A549 (cell line): ENCODE results near the gene NHLH1. TPM values are rescaled to one million over a fixed set of nuclear protein-coding genes. Genes with fewer than 3 reads are reported as not detected.

Experiments used
- ATAC-seq, 2 experiments: fragments of 200-7000 bp in 1 of 2; fragments of >200 bp in 1 of 2; cut with Nextera tagmentation in 1 of 2; cut with Tn5 transposase in 1 of 2; 3 replicates each; pipeline versions ENCODE4 v1.8.0 to v1.9.1; 2018 to 2020; ENCODE audit warnings: mild to moderate bottlenecking in 1 of 2, moderate library complexity in 1 of 2
- CTCF ChIA-PET: fragments of 300-600 bp; sonication (Branson Sonifier 250); formaldehyde crosslinking; extraction: SDS; loops from one replicate; lab custom pipeline; 2021; ENCODE audit warnings: antibody characterized with exemption, inconsistent platforms; lab: Yijun Ruan, JAX
- POLR2A ChIA-PET: fragments of 350-600 bp; formaldehyde crosslinking; extraction: SDS; loops from one replicate; lab custom pipeline; 2021; ENCODE audit warnings: antibody characterized with exemption, inconsistent platforms; lab: Yijun Ruan, JAX
- DNase-seq, 2 experiments: peaks; one replicate each; pipeline versions ENCODE4 v3.0.0 to v3.0.0-alpha.2; 2011 to 2016; ENCODE audit warnings: low read depth in 1 of 2, low spot score in 1 of 2
- FAIRE-seq: peaks from 2 replicates; lab custom pipeline; 2011; peaks lifted over from hg19 to GRCh38; lab: Jason Lieb, UNC
- H3K27ac ChIP-seq, 2 experiments: fragments of >200 bp; sonication (Bioruptor Twin); formaldehyde crosslinking; 3 replicates each; pipeline ENCODE4 v1.5.1; 2016 to 2017
- H3K4me1 ChIP-seq: fragments of >200 bp; sonication (Bioruptor Twin); formaldehyde crosslinking; 3 replicates; pipeline ENCODE4 v1.6.1; 2016
- H3K4me2 ChIP-seq: fragments of >200 bp; sonication (Bioruptor Twin); formaldehyde crosslinking; 3 replicates; pipeline ENCODE4 v1.6.1; 2016
- H3K4me3 ChIP-seq: fragments of >200 bp; sonication (Bioruptor Twin); formaldehyde crosslinking; 3 replicates; pipeline ENCODE4 v1.5.1; 2016
- H3K9me3 ChIP-seq: fragments of >200 bp; sonication (Bioruptor Twin); formaldehyde crosslinking; 3 replicates; pipeline ENCODE4 v1.6.1; 2016
- BHLHE40 ChIP-seq: IDR thresholded peaks from 2 replicates; pipeline ENCODE4 v1.6.1; 2012; ENCODE audit warnings: low read depth, low read length, inconsistent platforms
- CHD2 ChIP-seq: fragments of 150-350 bp; IDR thresholded peaks from 2 replicates; pipeline ENCODE4 v1.6.1; 2014; ENCODE audit warnings: low read length; ENCODE audit not compliant: partially characterized antibody
- EHF ChIP-seq: fragments of 250-450 bp; sonication (Bioruptor Pico); IDR thresholded peaks from 2 replicates; pipeline ENCODE4 v1.5.0; 2020; ENCODE audit warnings: mild to moderate bottlenecking
- JUN ChIP-seq, 2 experiments: fragments of >200 bp; sonication (Bioruptor Twin); formaldehyde crosslinking; IDR thresholded peaks; 2 replicates in 1 of 2; 3 replicates in 1 of 2; pipeline ENCODE4 v1.6.1; 2016 to 2017
- JUNB ChIP-seq: fragments of >200 bp; sonication (Bioruptor Twin); formaldehyde crosslinking; IDR thresholded peaks from 2 replicates; pipeline ENCODE4 v1.6.1; 2016
- KDM5A ChIP-seq: fragments of 200-600 bp; sonication (generic); IDR thresholded peaks from 2 replicates; pipeline ENCODE4 v1.6.1; 2016; ENCODE audit warnings: antibody characterized with exemption, mild to moderate bottlenecking
- PHF8 ChIP-seq: fragments of 200-600 bp; sonication (generic); IDR thresholded peaks from 2 replicates; pipeline ENCODE4 v1.6.1; 2016; ENCODE audit warnings: low read depth, mild to moderate bottlenecking, antibody characterized with exemption, moderate library complexity, borderline replicate concordance
- RNF2 ChIP-seq: fragments of 200-600 bp; sonication (generic); IDR thresholded peaks from 2 replicates; pipeline ENCODE4 v1.6.1; 2016; ENCODE audit warnings: low read depth, mild to moderate bottlenecking, antibody characterized with exemption, moderate library complexity, borderline replicate concordance
- SMC3 ChIP-seq: fragments of >200 bp; sonication (Bioruptor Twin); formaldehyde crosslinking; IDR thresholded peaks from 3 replicates; pipeline ENCODE4 v1.6.1; 2018; ENCODE audit warnings: inconsistent platforms
- TFCP2L1 ChIP-seq: fragments of 250-450 bp; sonication (Bioruptor Pico); IDR thresholded peaks from 2 replicates; pipeline ENCODE4 v1.5.0; 2021; ENCODE audit warnings: mild to moderate bottlenecking
- TP53 ChIP-seq: fragments of 250-450 bp; sonication (Bioruptor Pico); IDR thresholded peaks from 2 replicates; pipeline ENCODE4 v1.5.0; 2021; ENCODE audit warnings: mild to moderate bottlenecking, moderate library complexity
- ZFP36 ChIP-seq: fragments of 450-650 bp; IDR thresholded peaks from 2 replicates; pipeline ENCODE4 v1.6.1; 2014; ENCODE audit warnings: borderline replicate concordance; ENCODE audit not compliant: partially characterized antibody
- ZNF302 ChIP-seq: fragments of 250-450 bp; sonication (Bioruptor Pico); IDR thresholded peaks from 2 replicates; pipeline ENCODE4 v1.9.0; 2021; ENCODE audit warnings: inconsistent platforms, mild to moderate bottlenecking, moderate library complexity
- ZSCAN20 ChIP-seq: fragments of 250-450 bp; sonication (Bioruptor Pico); IDR thresholded peaks from 2 replicates; pipeline ENCODE4 v1.8.0; 2022; ENCODE audit warnings: mild to moderate bottlenecking, moderate library complexity
- WGBS: methylation state at CpG from one replicate; pipeline ENCODE4 v1.1.6; 2017; ENCODE audit errors: missing lambda C conversion rate; 5-methylcytosine and 5-hydroxymethylcytosine counted together
- polyA plus RNA-seq, 4 experiments: library from polyadenylated mRNA; depleted of rRNA in 3 of 4; stranded (reverse); fragments of >200 nt; fragmentation: RNase III in 1 of 4; extraction: RNeasy Plus Mini Kit Qiagen cat#74134 plus additional on column Dnase treatment in 1 of 4; gene quantifications; 2 replicates in 3 of 4; 3 replicates in 1 of 4; pipeline ENCODE4 v1.2.3, GENCODE V29; 2011 to 2017
- TF ChIP-seq, protein P1 (sequence below): fragments of 450-650 bp; IDR thresholded peaks from 2 replicates; pipeline ENCODE4 v1.6.1; 2014; ENCODE audit warnings: antibody characterized with exemption
- TF ChIP-seq, protein P2 (sequence below): fragments of 200-600 bp; sonication (generic); IDR thresholded peaks from 2 replicates; pipeline ENCODE4 v1.6.1; 2016; ENCODE audit warnings: antibody characterized with exemption, mild to moderate bottlenecking, moderate library complexity
- TF ChIP-seq, protein P3 (sequence below): IDR thresholded peaks from 2 replicates; pipeline ENCODE4 v1.6.1; 2012

The NHLH1 gene
- polyA plus RNA-seq, 2 of the 4 experiments (the other 2 are of a cell fraction): 0.34 to 0.63 TPM

DNA sequence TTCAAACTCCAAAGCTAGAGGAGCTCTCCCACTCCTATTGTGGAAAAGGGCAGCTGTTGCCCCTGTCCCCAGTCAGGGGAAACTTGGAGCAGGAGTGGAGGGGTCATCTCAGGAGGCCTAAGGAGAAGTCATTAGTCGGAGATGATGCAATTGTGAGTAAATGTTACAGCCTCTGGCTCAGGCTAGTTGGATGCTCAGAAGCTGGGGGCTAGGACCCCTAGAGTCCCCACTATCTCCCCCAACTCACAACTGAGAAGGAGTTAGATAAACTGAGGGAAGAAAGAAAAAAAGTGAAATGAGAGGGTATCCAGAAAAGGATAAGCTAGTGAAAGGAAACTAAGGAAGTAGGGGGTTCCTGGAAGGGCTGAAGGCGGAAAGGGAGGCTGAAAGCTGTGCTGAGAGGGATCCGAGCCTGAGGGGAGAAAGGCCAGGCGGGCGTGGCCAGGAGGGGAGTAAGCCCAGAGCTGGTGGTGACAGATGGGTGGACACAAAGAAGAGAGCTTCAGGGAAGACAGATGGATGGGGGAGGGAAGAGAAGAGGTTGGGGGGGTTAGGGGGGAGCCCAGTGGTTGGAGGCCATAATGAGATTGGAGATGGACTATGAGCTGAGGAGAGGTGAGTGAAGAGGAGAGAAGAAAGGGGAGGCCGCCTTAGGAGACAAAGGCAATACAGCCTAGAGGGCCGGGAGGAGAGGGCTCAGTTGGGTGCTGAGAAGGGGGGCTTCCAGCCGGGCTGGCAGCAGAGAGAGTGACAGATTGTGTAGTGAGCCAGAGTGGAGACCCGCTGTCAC, 4.5 kb upstream of the NHLH1 start:
- WGBS: 88% methylated on average over 9 of the region's 9 CpGs
- no peak overlapping the region for H3K4me3 ChIP-seq
- POLR2A ChIA-PET: interaction anchor here (0.6 kb wide), 1 partner anchor 16 kb away, joined by 4 read pairs; no protein-coding TSS in a partner anchor
- H3K4me1 ChIP-seq: peaks cover 10% of the 10 kb centered on the region; the same call in 2 of the 3 replicates
- CTCF ChIA-PET: interaction anchor here (0.6 to 7.8 kb wide), 7 partner anchors 7 to 232 kb away, joined by 3 to 76 read pairs (median 4); no protein-coding TSS in a partner anchor
- no peaks in the 10 kb centered on the region for H3K9me3 ChIP-seq
- no peak for FAIRE-seq
- no peak overlapping the region for H3K4me2 ChIP-seq
- DNase-seq: no peak
- no peak for ATAC-seq
- peak overlapping the region; percentile 42 to 65 for H3K27ac ChIP-seq
- TF ChIP-seq KDM5A: no peak
- TF ChIP-seq, protein P1, sequence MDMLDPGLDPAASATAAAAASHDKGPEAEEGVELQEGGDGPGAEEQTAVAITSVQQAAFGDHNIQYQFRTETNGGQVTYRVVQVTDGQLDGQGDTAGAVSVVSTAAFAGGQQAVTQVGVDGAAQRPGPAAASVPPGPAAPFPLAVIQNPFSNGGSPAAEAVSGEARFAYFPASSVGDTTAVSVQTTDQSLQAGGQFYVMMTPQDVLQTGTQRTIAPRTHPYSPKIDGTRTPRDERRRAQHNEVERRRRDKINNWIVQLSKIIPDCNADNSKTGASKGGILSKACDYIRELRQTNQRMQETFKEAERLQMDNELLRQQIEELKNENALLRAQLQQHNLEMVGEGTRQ: no peak
- no peak for TF ChIP-seq ZNF302 (CRISPR knock-in tag)
- no peak for TF ChIP-seq TP53 (CRISPR knock-in tag)
- TF ChIP-seq ZSCAN20: no peak
- no peak for TF ChIP-seq SMC3
- no peak for TF ChIP-seq EHF (CRISPR knock-in tag)
- TF ChIP-seq, protein P2, sequence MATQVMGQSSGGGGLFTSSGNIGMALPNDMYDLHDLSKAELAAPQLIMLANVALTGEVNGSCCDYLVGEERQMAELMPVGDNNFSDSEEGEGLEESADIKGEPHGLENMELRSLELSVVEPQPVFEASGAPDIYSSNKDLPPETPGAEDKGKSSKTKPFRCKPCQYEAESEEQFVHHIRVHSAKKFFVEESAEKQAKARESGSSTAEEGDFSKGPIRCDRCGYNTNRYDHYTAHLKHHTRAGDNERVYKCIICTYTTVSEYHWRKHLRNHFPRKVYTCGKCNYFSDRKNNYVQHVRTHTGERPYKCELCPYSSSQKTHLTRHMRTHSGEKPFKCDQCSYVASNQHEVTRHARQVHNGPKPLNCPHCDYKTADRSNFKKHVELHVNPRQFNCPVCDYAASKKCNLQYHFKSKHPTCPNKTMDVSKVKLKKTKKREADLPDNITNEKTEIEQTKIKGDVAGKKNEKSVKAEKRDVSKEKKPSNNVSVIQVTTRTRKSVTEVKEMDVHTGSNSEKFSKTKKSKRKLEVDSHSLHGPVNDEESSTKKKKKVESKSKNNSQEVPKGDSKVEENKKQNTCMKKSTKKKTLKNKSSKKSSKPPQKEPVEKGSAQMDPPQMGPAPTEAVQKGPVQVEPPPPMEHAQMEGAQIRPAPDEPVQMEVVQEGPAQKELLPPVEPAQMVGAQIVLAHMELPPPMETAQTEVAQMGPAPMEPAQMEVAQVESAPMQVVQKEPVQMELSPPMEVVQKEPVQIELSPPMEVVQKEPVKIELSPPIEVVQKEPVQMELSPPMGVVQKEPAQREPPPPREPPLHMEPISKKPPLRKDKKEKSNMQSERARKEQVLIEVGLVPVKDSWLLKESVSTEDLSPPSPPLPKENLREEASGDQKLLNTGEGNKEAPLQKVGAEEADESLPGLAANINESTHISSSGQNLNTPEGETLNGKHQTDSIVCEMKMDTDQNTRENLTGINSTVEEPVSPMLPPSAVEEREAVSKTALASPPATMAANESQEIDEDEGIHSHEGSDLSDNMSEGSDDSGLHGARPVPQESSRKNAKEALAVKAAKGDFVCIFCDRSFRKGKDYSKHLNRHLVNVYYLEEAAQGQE: no peak
- TF ChIP-seq JUNB: no peak

DNA sequence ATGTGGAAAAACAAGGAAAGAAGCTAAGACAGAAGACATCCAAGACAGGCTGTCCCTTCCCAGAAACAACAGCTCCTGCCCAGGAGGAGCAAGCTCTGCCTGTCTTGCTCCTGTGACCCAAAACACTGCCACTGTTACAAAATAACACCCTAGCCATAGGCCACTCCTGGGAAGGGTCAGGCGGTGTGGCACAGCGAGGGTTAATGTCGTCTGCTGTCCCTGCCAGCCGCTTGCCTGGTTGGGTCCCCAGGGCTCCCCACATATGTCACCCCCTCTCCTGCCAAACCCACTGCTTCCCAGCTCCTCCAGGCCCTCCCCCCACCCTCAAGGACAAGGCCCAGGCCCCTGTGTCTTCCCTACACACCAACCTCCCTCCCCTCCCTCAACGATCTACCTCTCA, 3.9 kb upstream of the NHLH1 start:
- peaks cover 10% of the 10 kb centered on the region; the same call in 2 of the 3 replicates for H3K4me1 ChIP-seq
- H3K4me2 ChIP-seq: no peak overlapping the region
- TF ChIP-seq RNF2: no peak
- H3K27ac ChIP-seq: peak overlapping the region in 1 of 2 experiments; percentile 65; a peak in 4 of 6 replicates
- H3K9me3 ChIP-seq: no peaks in the 10 kb centered on the region
- no peak overlapping the region for H3K4me3 ChIP-seq
- ChIA-PET CTCF (interaction anchor here (0.9 to 7.8 kb wide), 8 partner anchors 8 to 109 kb away, joined by 3 to 76 read pairs (median 4); no protein-coding TSS in a partner anchor), POLR2A (no interaction called here)
- ATAC-seq: no peak
- 73% methylated on average over 5 of the region's 5 CpGs for WGBS
- DNase-seq: no peak
- no peak for FAIRE-seq

DNA sequence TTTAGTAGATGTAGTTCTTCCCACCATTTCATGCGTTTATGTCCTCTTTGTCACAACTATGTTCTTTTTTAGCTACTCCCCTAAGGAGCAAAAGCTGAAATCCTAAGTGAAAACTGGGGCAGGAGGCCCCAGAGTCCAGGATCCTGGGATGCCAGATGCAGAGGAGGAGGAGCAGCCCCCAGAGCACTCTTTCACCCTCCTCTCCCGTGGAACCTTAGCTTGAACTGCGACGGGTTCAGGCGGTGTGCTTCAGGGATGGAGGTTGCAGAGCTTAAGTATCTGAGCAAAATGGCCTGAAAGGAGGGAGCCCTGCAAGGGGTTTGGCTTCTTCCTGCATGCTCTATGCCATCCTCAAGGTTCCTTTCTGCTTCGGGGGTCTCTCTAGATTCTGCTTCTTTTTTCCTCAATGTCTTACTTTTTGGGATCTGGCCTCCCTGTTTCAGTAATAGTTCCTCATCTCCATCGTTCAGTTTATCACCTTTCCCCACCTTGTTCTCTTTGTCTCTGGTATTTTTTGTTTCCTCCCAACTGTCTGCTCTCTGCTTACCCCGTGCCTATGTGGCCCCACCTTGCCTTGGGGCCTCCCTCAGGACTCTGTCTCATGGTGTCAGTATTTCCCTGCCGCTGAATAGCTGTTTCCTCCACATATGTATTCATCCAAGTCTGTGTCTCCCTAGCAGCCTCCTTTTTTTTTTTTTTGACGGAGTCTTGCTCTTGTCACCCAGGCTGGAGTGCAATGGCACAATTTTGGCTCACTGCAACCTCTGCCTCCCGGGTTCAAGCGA, 2.7 kb upstream of the NHLH1 start:
- ATAC-seq: no peak
- H3K9me3 ChIP-seq: no peaks in the 10 kb centered on the region
- 69% methylated on average over 12 of the region's 12 CpGs for WGBS
- H3K4me1 ChIP-seq: peaks cover 10% of the 10 kb centered on the region; the same call in 2 of the 3 replicates
- no peak overlapping the region for H3K27ac ChIP-seq
- ChIA-PET CTCF (interaction anchor here (0.8 to 7.8 kb wide), 6 partner anchors 9 to 110 kb away, joined by 3 to 76 read pairs (median 5); no protein-coding TSS in a partner anchor), POLR2A (no interaction called here)
- no peak for DNase-seq
- H3K4me3 ChIP-seq: no peak overlapping the region
- TF ChIP-seq, protein P3, sequence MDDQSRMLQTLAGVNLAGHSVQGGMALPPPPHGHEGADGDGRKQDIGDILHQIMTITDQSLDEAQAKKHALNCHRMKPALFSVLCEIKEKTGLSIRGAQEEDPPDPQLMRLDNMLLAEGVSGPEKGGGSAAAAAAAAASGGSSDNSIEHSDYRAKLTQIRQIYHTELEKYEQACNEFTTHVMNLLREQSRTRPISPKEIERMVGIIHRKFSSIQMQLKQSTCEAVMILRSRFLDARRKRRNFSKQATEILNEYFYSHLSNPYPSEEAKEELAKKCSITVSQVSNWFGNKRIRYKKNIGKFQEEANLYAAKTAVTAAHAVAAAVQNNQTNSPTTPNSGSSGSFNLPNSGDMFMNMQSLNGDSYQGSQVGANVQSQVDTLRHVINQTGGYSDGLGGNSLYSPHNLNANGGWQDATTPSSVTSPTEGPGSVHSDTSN: no peak
- no peak for TF ChIP-seq PHF8
- no peak for TF ChIP-seq JUN (IDR thresholded peaks at IDR 0.05)
- no peak for TF ChIP-seq CHD2
- no peak for TF ChIP-seq BHLHE40
- no peak for TF ChIP-seq ZFP36
- TF ChIP-seq, protein P1: no peak
- no peak for TF ChIP-seq TFCP2L1
- FAIRE-seq: no peak
- H3K4me2 ChIP-seq: no peak overlapping the region
